LNCAP (cell line): Measurements from ENCODE around the gene CNGB1.

ENCODE experiments used
- CTCF ChIP-seq: fragments of 450-650 bp; IDR thresholded peaks from 2 replicates; pipeline ENCODE4 v1.5.1; 2017; ENCODE audit warnings: mild to moderate bottlenecking

Gene CNGB1

GRCh38 chr16:57892447-57893096 is 78.4 kb downstream of the CNGB1 start:
- no peak for TF ChIP-seq CTCF

GRCh38 chr16:57892041-57892440 is 78.9 kb downstream of the CNGB1 start:
- no peak for TF ChIP-seq CTCF

- TF ChIP-seq CTCF = no peak
These were observed 80.2 kb downstream of the CNGB1 start for GRCh38 chr16:57890752-57891111.

GRCh38 chr16:57889960-57890751 is 80.8 kb downstream of the CNGB1 start:
- TF ChIP-seq CTCF = no peak

- no peak for TF ChIP-seq CTCF
These were observed 81.4 kb downstream of the CNGB1 start for GRCh38 chr16:57889522-57889921.

GRCh38 chr16:57889111-57889510 is 81.8 kb downstream of the CNGB1 start:
- no peak for TF ChIP-seq CTCF

GRCh38 chr16:57888128-57888527 is 82.8 kb downstream of the CNGB1 start:
- TF ChIP-seq CTCF = no peak
